NCI-H510A treated with DMSO at 0.1 percent for 48 hours (cell line): Measurements from ENCODE around the gene PRKG1.

Experiments used
- DNase-seq: peaks from one replicate; lab custom pipeline; 2025; lab: John Stamatoyannopoulos, UW

Gene PRKG1

GRCh38 chr10:51808187-51808586, 733.9 kb downstream of the PRKG1 start:
- no peak for DNase-seq

- DNase-seq, result no peak
Observed at GRCh38 chr10:51815723-51816122, 741.4 kb downstream of the PRKG1 start.

- no peak for DNase-seq
Observed at GRCh38 chr10:51821045-51821444, 746.8 kb downstream of the PRKG1 start.

- no peak for DNase-seq
Observed at GRCh38 chr10:51821745-51822144, 747.5 kb downstream of the PRKG1 start.

GRCh38 chr10:51832652-51833383, 758.5 kb downstream of the PRKG1 start:
- DNase-seq, result no peak

- no peak for DNase-seq
Observed at GRCh38 chr10:51834548-51834947, 760.3 kb downstream of the PRKG1 start.

- no peak for DNase-seq
Observed at GRCh38 chr10:51838471-51838870, 764.2 kb downstream of the PRKG1 start.

- no peak for DNase-seq
Observed at GRCh38 chr10:51843966-51844365, 769.7 kb downstream of the PRKG1 start.

- no peak for DNase-seq
Observed at GRCh38 chr10:51846856-51847506, 772.7 kb downstream of the PRKG1 start.

GRCh38 chr10:51852297-51852696, 778.0 kb downstream of the PRKG1 start:
- DNase-seq, result no peak

GRCh38 chr10:51857305-51857704, 783.0 kb downstream of the PRKG1 start:
- DNase-seq, result peak; percentile 3

- DNase-seq, result no peak
Observed at GRCh38 chr10:51860257-51860656, 786.0 kb downstream of the PRKG1 start.

- no peak for DNase-seq
Observed at GRCh38 chr10:51861051-51861450, 786.8 kb downstream of the PRKG1 start.

GRCh38 chr10:51861731-51862130, 787.4 kb downstream of the PRKG1 start:
- DNase-seq, result peak; percentile 73

- peak; percentile 72 for DNase-seq
Observed at GRCh38 chr10:51862149-51862548, 787.9 kb downstream of the PRKG1 start.

- no peak for DNase-seq
Observed at GRCh38 chr10:51867956-51868355, 793.7 kb downstream of the PRKG1 start.

- no peak for DNase-seq
Observed at GRCh38 chr10:51874131-51874530, 799.8 kb downstream of the PRKG1 start.

- DNase-seq, result peak; percentile 13
Observed at GRCh38 chr10:51875610-51876009, 801.3 kb downstream of the PRKG1 start.

- peak; percentile 66 for DNase-seq
Observed at GRCh38 chr10:51876503-51876902, 802.2 kb downstream of the PRKG1 start.

GRCh38 chr10:51876979-51877378, 802.7 kb downstream of the PRKG1 start:
- DNase-seq, result no peak

- no peak for DNase-seq
Observed at GRCh38 chr10:51877636-51878035, 803.3 kb downstream of the PRKG1 start.

GRCh38 chr10:51878695-51879094, 804.4 kb downstream of the PRKG1 start:
- no peak for DNase-seq

GRCh38 chr10:51879238-51879637, 805.0 kb downstream of the PRKG1 start:
- no peak for DNase-seq

- DNase-seq, result no peak
Observed at GRCh38 chr10:51881213-51881612, 806.9 kb downstream of the PRKG1 start.
